Stimulated activated naive CD4-positive, alpha-beta T cell (primary cell): Measurements from ENCODE around the gene TMEM45B.
"Not testable (repeated sequence)": the region's sequence is repeated elsewhere in the genome, so short reads cannot be mapped to it uniquely, and the experiment has no call there.

Experiments used
- DNase-seq, 6 experiments: peaks; one replicate each; lab custom pipeline; 2025; lab: John Stamatoyannopoulos, UW

TMEM45B gene

GRCh38 chr11:129815596-129816461 is at the start of gene TMEM45B:
Gene TMEM45B, plus strand, starts transcription at chr11:129815848. Its CDS starts 36,635 bp downstream, at chr11:129852483.
- peak in 5 of 6 experiments; percentile 20 to 76 (median 35) for DNase-seq

- DNase-seq: peak in 3 of 6 experiments; percentile 7 to 49 (median 21)
Measured at GRCh38 chr11:129766898-129767604, 48.6 kb upstream of the TMEM45B start.

- DNase-seq: no peak
Measured at GRCh38 chr11:129767827-129768226, 47.8 kb upstream of the TMEM45B start.

GRCh38 chr11:129768356-129768755 is 47.3 kb upstream of the TMEM45B start:
- DNase-seq: no peak

GRCh38 chr11:129769059-129769458 is 46.6 kb upstream of the TMEM45B start:
- DNase-seq: no peak

GRCh38 chr11:129770993-129771392 is 44.7 kb upstream of the TMEM45B start:
- DNase-seq: no peak

GRCh38 chr11:129771456-129771855 is 44.2 kb upstream of the TMEM45B start:
- DNase-seq: not testable (repeated sequence)

GRCh38 chr11:129778877-129779276 is 36.8 kb upstream of the TMEM45B start:
- DNase-seq: no peak

- DNase-seq: no peak
Measured at GRCh38 chr11:129779342-129779741, 36.3 kb upstream of the TMEM45B start.

- DNase-seq: peak in 2 of 6 experiments; percentile 2 to 33
Measured at GRCh38 chr11:129785383-129786111, 30.1 kb upstream of the TMEM45B start.

- DNase-seq: not testable (repeated sequence)
Measured at GRCh38 chr11:129786112-129786416, 29.6 kb upstream of the TMEM45B start.

- DNase-seq: no peak
Measured at GRCh38 chr11:129787532-129788155, 28.0 kb upstream of the TMEM45B start.

GRCh38 chr11:129788278-129788677 is 27.4 kb upstream of the TMEM45B start:
- no peak for DNase-seq

GRCh38 chr11:129790106-129790505 is 25.5 kb upstream of the TMEM45B start:
- DNase-seq: no peak

GRCh38 chr11:129791515-129791914 is 24.1 kb upstream of the TMEM45B start:
- DNase-seq: no peak

GRCh38 chr11:129792663-129793062 is 23.0 kb upstream of the TMEM45B start:
- no peak for DNase-seq

GRCh38 chr11:129795089-129795488 is 20.6 kb upstream of the TMEM45B start:
- no peak for DNase-seq

GRCh38 chr11:129798212-129798611 is 17.4 kb upstream of the TMEM45B start:
- DNase-seq: no peak

- not testable (repeated sequence) for DNase-seq
Measured at GRCh38 chr11:129800162-129800561, 15.5 kb upstream of the TMEM45B start.

- DNase-seq: no peak
Measured at GRCh38 chr11:129800655-129801054, 15.0 kb upstream of the TMEM45B start.

- DNase-seq: no peak
Measured at GRCh38 chr11:129803533-129803932, 12.1 kb upstream of the TMEM45B start.

GRCh38 chr11:129804012-129804411 is 11.6 kb upstream of the TMEM45B start:
- DNase-seq: peak in 5 of 6 experiments; percentile 6 to 70 (median 55)
